Left ventricle myocardium inferior (tissue), 1 donor: ENCODE results near the gene TCEA2. TPM values are rescaled to one million over a fixed set of nuclear protein-coding genes. Genes with fewer than 3 reads are reported as not detected.

Experiments used
- DNase-seq: peaks from one replicate; pipeline ENCODE4 v3.0.0-alpha.2; 2020
- H3K27ac ChIP-seq: fragments of 200-600 bp; replicated peaks from 2 replicates; pipeline ENCODE4 v1.8.0; 2021
- H3K27me3 ChIP-seq: fragments of 200-600 bp; 2 replicates; pipeline ENCODE4 v1.8.0; 2021; ENCODE audit warnings: low read depth
- H3K36me3 ChIP-seq: fragments of 200-600 bp; 2 replicates; pipeline ENCODE4 v1.8.0; 2021
- H3K4me1 ChIP-seq: fragments of 200-600 bp; 2 replicates; pipeline ENCODE4 v1.8.0; 2021
- H3K4me3 ChIP-seq: fragments of 200-600 bp; 2 replicates; pipeline ENCODE4 v1.8.0; 2021; ENCODE audit warnings: mild to moderate bottlenecking, moderate library complexity
- H3K9me3 ChIP-seq: fragments of 200-600 bp; replicated peaks from 2 replicates; pipeline ENCODE4 v1.8.0; 2021
- intact Hi-C: fragments of 100-400 bp; cut with micrococcal nuclease; formaldehyde crosslinking; loops from one replicate; pipeline ENCODE4 v1.11.0; 2022
- total RNA-seq: library from RNA; stranded (reverse); fragmentation: NEBNext Ultra II Directional; extraction: Animal tissue kit (Norgen Biotek cat#: 25700); gene quantifications from one replicate; pipeline ENCODE4 v1.2.1, GENCODE V29; 2021
- TF ChIP-seq, protein P1 (sequence below): fragments of 200-600 bp; IDR thresholded peaks from 2 replicates; pipeline ENCODE4 v1.8.0; 2021; ENCODE audit warnings: antibody characterized with exemption, mild to moderate bottlenecking, borderline replicate concordance
- donor health status: DM: no; HTN: yes; CAD: no; lungs with severe emphysema.

Gene TCEA2
- total RNA-seq, 1 donor from 2014 or later, result 38.9 TPM

DNA sequence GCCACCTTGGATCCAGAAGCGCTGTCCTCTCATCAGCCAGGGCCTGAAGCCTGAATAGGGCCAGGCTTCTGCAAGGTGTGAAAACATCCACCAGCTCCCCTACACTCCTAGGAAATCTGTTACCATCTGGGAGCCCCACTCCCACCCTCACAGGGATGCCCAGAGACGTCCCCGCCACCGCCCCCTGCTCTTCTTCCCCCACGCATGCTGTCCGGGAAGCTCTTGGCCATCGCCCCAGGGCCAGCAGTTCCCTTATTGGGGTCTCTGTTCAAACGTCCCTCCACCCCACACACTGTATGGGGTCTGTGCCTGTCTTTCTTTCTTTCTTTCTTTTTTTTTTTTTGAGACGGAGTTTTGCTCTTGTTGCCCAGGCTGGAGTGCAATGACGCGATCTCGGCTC lies 12.6 kb downstream of the TCEA2 start:
- Histone ChIP-seq H3K27me3 (no peaks in the 10 kb centered on the region), H3K9me3 (no peaks in the 10 kb centered on the region), H3K4me3 (no peak overlapping the region), H3K27ac (no peak overlapping the region), H3K36me3 (peaks cover 16% of the 10 kb centered on the region), H3K4me1 (peaks cover 27% of the 10 kb centered on the region)
- no peak for DNase-seq
- intact Hi-C loops, result no loop called here
- TF ChIP-seq, protein P1, sequence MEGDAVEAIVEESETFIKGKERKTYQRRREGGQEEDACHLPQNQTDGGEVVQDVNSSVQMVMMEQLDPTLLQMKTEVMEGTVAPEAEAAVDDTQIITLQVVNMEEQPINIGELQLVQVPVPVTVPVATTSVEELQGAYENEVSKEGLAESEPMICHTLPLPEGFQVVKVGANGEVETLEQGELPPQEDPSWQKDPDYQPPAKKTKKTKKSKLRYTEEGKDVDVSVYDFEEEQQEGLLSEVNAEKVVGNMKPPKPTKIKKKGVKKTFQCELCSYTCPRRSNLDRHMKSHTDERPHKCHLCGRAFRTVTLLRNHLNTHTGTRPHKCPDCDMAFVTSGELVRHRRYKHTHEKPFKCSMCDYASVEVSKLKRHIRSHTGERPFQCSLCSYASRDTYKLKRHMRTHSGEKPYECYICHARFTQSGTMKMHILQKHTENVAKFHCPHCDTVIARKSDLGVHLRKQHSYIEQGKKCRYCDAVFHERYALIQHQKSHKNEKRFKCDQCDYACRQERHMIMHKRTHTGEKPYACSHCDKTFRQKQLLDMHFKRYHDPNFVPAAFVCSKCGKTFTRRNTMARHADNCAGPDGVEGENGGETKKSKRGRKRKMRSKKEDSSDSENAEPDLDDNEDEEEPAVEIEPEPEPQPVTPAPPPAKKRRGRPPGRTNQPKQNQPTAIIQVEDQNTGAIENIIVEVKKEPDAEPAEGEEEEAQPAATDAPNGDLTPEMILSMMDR, result no peak

DNA sequence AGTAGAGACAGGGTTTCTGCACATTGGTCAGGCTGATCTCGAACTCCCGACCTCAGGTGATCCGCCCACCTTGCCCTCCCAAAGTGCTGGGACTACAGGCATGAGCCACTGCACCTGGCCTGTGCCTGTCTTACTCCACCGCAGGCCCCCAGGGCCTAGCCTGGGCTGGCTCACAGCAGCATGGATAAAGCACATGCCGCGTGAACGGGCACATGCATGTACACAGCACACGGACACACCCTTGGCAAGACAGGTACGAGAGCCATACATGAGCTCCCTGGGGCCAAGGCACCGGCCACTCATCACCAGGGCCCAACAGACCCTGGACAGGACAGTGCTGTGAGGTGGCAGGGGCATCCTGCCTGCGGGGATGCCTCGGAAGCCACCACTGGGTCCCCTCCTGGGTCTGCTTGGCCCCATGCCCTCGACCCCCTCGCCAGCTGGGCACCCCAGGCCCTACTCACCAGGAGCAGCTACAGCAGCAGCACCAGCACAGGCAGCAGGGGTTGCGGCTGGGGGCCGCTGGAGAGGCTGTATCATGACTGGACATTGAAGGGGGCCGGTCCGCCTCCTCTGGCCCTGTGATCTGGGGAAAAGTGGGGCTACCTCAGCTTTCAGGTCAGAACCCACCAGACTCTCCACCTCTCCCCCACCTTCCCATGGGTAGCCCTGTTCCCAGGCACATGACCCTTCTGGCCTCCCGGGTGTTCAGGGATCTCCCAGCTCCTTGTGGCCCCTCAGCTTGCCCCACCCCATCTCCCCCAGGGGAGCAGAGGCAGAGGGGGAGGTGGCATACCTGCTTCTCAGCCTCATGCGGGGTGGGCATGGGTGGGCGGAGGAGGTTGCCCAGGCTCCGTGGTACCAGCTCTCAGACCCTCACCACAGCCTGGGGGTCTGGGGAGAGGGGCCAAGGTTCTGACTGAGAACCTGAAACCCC lies 13.3 kb downstream of the TCEA2 start:
- intact Hi-C loops, result no loop called here
- TF ChIP-seq, protein P1, result no peak
- DNase-seq, result no peak
- no peaks in the 10 kb centered on the region for H3K27me3 ChIP-seq
- peaks cover 16% of the 10 kb centered on the region for H3K36me3 ChIP-seq
- no peak overlapping the region for H3K27ac ChIP-seq
- H3K4me3 ChIP-seq, result peak overlapping the region; percentile 90
- no peaks in the 10 kb centered on the region for H3K9me3 ChIP-seq
- peaks cover 29% of the 10 kb centered on the region for H3K4me1 ChIP-seq

DNA sequence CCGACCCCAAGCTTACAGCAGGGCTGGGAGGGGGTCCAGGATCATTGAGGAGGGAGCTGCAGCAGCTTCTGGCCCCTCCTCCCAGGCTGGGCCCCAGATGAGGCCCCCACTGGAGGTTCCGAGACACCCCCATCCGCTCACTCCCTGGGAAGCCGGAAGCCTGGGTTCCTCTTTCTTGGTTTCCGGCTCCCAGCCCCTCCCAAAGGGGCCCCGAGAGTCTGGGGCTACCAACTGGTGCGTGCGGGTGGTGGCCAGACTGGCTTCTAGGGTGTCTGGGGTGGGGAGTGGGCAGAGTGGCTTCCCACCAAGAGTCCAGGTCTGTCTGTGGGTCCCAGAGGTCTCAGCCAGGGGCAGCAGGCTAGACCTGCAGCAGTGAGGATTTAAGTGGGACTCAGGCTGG lies 14.1 kb downstream of the TCEA2 start:
- TF ChIP-seq, protein P1, result no peak
- Histone ChIP-seq H3K9me3 (no peaks in the 10 kb centered on the region), H3K36me3 (peaks cover 15% of the 10 kb centered on the region), H3K4me1 (peaks cover 31% of the 10 kb centered on the region), H3K4me3 (peak overlapping the region; percentile 90), H3K27ac (no peak overlapping the region), H3K27me3 (no peaks in the 10 kb centered on the region)
- peak; percentile 44 for DNase-seq
- intact Hi-C loops, result no loop called here

DNA sequence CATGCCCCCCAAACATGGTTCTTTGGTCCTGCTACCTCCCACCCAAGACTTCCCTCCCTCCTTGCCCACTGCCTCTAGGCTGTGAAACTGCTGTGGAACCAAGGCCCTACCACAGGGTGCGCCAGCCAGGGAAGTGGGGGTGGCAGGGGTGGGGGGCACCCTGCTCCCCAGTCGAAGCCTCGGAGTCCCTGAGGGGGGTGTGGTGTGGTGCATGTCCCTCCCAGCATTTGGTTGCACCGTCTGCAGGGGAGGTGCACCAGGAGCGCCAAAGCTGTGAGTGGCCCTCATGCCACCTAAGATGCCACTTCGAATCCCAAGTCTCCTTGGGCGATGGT lies 14.5 kb downstream of the TCEA2 start:
- Histone ChIP-seq H3K4me3 (peak overlapping the region; percentile 90), H3K36me3 (peaks cover 11% of the 10 kb centered on the region), H3K4me1 (peaks cover 35% of the 10 kb centered on the region), H3K9me3 (no peaks in the 10 kb centered on the region), H3K27ac (no peak overlapping the region), H3K27me3 (no peaks in the 10 kb centered on the region)
- intact Hi-C loops, result no loop called here
- TF ChIP-seq, protein P1, result no peak
- DNase-seq, result no peak

DNA sequence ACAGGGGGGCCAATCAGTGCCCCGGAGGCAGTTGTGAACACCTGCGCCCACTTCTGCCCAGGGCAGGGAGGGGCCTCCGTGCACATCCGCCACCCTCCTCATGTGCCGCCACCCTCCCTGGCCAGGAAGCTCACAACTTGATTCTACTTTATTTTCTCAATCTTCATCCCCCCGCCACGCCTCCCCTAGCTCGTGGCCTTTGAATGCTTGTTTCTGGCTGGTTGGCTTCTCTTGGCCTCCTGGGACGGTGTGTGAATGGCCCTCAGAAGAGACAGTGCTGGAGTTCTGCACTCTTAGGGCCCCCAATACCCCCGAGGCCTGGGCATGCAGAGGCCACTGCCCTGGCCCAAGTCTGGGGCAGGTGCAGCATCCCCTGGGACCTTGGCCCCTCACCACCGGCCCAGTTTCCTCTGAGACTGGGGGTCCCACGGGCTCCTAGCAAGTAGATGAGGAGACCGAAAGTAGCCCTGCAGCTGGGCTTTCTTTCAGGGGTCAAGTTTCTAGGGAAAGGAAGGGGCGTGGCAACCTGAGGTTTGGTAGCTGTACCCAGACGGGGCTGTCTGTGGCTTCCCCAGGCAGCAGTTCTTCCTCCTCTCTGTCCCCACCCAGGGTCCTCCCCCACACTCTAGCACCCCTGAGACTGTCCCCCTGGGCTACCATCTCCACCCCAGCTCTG lies 15.0 kb downstream of the TCEA2 start:
- Histone ChIP-seq H3K4me1 (peaks cover 37% of the 10 kb centered on the region), H3K27ac (peak overlapping the region; percentile 85), H3K36me3 (peaks cover 7% of the 10 kb centered on the region), H3K4me3 (peak overlapping the region; percentile 90), H3K27me3 (no peaks in the 10 kb centered on the region), H3K9me3 (no peaks in the 10 kb centered on the region)
- DNase-seq, result no peak
- intact Hi-C loops, result no loop called here
- TF ChIP-seq, protein P1, result no peak
